ENCODE data around the gene CADM1.

- TF ChIP-seq CTCF (IDR thresholded peaks at IDR 0.05) (no peak), POLR2A (IDR thresholded peaks at IDR 0.05) (no peak)
Measured at GRCh38 chr11:115134926-115135325, 369.3 kb downstream of the CADM1 start.

Data from heart left ventricle (tissue), 13 donors.